Glutamatergic neuron (in vitro differentiated cells): ENCODE data around the gene TJP1. TPM values are rescaled to one million over a fixed set of nuclear protein-coding genes. Genes with fewer than 3 reads are reported as not detected.

Source experiments
- DNase-seq: peaks from one replicate; pipeline ENCODE4 v3.0.0; 2022
- H3K27ac Mint-ChIP-seq: one replicate; pipeline ENCODE4 v1.8.0; 2020; ENCODE audit warnings: mild to moderate bottlenecking, mixed read lengths, inconsistent platforms; ENCODE audit not compliant: unreplicated experiment
- H3K27me3 Mint-ChIP-seq: one replicate; pipeline ENCODE4 v1.8.0; 2020; ENCODE audit warnings: mild to moderate bottlenecking, moderate library complexity, mixed read lengths, inconsistent platforms; ENCODE audit not compliant: unreplicated experiment
- H3K36me3 Mint-ChIP-seq: one replicate; pipeline ENCODE4 v1.8.0; 2020; ENCODE audit warnings: mild to moderate bottlenecking, mixed read lengths, inconsistent platforms; ENCODE audit not compliant: unreplicated experiment
- H3K4me1 Mint-ChIP-seq: one replicate; pipeline ENCODE4 v1.8.0; 2020; ENCODE audit warnings: mild to moderate bottlenecking, low read depth, mixed read lengths, inconsistent platforms; ENCODE audit not compliant: unreplicated experiment
- H3K4me3 Mint-ChIP-seq: one replicate; pipeline ENCODE4 v1.8.0; 2020; ENCODE audit warnings: mild to moderate bottlenecking, mixed read lengths, inconsistent platforms; ENCODE audit not compliant: unreplicated experiment
- H3K9me3 Mint-ChIP-seq: one replicate; pipeline ENCODE4 v1.8.0; 2020; ENCODE audit warnings: mild to moderate bottlenecking, moderate library complexity, mixed read lengths, inconsistent platforms; ENCODE audit not compliant: unreplicated experiment
- total RNA-seq: library from RNA; stranded (reverse); fragmentation: NEBNext Ultra II Directional; extraction: Animal tissue kit (Norgen Biotek cat#: 25700); gene quantifications from one replicate; pipeline ENCODE4 v1.2.1, GENCODE V29; 2021; ENCODE audit not compliant: unreplicated experiment
- TF ChIP-seq, protein P1 (sequence below): fragments of 200-600 bp; sonication (generic); IDR thresholded peaks from one replicate; pipeline ENCODE4 v1.5.0; 2021; ENCODE audit not compliant: partially characterized antibody, unreplicated experiment

Gene TJP1
- total RNA-seq, 1 donor from 2014 or later: 129 TPM

DNA sequence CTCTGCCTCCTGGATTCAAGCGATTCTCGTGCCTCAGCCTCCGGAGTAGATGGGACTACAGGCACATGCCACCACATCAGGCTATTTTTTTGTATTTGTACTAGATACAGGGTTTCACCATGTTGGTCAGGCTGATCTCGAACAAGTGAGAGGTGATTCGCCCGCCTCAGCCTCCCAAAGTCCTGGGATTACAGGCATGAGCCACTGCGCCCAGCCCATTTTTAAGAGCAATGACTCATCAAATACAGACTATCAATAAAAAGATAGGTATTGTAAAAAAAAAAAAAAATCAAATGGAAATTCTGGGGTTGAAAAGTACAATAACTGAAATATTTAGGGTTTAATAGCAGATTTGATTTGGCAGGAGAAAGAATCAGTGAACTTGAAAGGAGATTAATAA lies 129.0 kb downstream of the TJP1 start:
- Mint-ChIP-seq H3K4me3 (no peak overlapping the region), H3K9me3 (peaks cover 12% of the 10 kb centered on the region), H3K4me1 (peaks cover 36% of the 10 kb centered on the region), H3K36me3 (no peaks in the 10 kb centered on the region), H3K27me3 (peaks cover 18% of the 10 kb centered on the region), H3K27ac (peak overlapping the region; percentile 34)
- DNase-seq: no peak
- TF ChIP-seq, protein P1, sequence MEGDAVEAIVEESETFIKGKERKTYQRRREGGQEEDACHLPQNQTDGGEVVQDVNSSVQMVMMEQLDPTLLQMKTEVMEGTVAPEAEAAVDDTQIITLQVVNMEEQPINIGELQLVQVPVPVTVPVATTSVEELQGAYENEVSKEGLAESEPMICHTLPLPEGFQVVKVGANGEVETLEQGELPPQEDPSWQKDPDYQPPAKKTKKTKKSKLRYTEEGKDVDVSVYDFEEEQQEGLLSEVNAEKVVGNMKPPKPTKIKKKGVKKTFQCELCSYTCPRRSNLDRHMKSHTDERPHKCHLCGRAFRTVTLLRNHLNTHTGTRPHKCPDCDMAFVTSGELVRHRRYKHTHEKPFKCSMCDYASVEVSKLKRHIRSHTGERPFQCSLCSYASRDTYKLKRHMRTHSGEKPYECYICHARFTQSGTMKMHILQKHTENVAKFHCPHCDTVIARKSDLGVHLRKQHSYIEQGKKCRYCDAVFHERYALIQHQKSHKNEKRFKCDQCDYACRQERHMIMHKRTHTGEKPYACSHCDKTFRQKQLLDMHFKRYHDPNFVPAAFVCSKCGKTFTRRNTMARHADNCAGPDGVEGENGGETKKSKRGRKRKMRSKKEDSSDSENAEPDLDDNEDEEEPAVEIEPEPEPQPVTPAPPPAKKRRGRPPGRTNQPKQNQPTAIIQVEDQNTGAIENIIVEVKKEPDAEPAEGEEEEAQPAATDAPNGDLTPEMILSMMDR: no peak

DNA sequence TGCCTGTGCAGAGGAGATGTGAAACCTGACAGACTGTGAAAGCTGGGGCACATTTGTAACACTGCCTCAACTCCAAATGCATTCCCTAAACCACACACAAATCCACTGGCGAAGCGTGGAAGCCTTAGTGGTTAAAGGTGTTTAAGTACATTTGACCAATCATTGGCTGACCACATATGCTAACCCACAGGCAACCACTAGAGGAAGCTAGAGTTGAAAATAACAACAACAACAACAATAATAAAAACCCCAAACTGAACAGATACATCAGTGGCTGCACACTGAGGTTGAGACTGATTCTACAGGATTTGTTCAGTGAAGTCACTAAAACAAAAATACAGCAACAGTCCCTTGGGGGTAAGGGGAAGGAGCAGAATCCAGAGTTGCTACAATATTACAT lies 129.7 kb downstream of the TJP1 start:
- H3K4me1 Mint-ChIP-seq: peaks cover 33% of the 10 kb centered on the region
- TF ChIP-seq, protein P1: no peak
- H3K27me3 Mint-ChIP-seq: peaks cover 18% of the 10 kb centered on the region
- H3K9me3 Mint-ChIP-seq: peaks cover 9% of the 10 kb centered on the region
- H3K4me3 Mint-ChIP-seq: no peak overlapping the region
- no peak for DNase-seq
- peak overlapping the region; percentile 53 for H3K27ac Mint-ChIP-seq
- no peaks in the 10 kb centered on the region for H3K36me3 Mint-ChIP-seq

DNA sequence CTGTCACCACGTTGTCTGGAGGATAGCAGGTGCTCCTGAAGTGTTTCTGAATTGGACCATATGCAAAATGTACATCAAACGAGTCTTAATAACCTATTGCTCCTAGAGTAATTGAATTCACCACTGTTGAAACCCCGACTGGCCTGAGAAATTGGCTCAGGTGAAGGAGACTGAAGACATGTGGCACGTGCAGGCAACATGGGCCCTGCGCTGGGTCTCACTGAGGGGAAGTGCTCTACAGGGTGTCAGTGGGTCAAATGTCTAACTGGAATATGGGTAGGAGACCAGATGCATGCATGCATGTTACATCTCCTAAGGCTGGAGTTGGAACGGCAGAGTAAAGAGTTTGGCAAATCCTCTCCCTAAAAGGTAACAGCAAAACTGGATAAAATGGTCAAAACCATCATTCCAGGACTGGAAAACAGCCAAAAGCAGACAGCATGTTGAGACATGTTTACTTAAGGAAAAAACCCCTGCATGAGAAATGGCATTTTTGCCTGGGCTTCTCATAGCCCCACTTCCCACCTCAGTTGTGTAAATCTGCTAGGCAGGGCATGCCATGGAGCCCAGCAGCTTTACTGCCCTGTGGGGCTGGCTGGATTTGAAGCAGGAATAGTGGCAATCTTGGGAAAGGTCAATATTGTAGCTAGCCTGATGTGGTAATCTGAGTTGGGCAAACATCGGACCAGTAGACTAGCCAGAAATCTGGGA lies 131.3 kb downstream of the TJP1 start:
- Mint-ChIP-seq H3K4me3 (no peak overlapping the region), H3K27ac (peak overlapping the region; percentile 16), H3K27me3 (peaks cover 18% of the 10 kb centered on the region), H3K4me1 (peaks cover 33% of the 10 kb centered on the region), H3K36me3 (no peaks in the 10 kb centered on the region), H3K9me3 (peaks cover 20% of the 10 kb centered on the region)
- DNase-seq: no peak
- TF ChIP-seq, protein P1: no peak

DNA sequence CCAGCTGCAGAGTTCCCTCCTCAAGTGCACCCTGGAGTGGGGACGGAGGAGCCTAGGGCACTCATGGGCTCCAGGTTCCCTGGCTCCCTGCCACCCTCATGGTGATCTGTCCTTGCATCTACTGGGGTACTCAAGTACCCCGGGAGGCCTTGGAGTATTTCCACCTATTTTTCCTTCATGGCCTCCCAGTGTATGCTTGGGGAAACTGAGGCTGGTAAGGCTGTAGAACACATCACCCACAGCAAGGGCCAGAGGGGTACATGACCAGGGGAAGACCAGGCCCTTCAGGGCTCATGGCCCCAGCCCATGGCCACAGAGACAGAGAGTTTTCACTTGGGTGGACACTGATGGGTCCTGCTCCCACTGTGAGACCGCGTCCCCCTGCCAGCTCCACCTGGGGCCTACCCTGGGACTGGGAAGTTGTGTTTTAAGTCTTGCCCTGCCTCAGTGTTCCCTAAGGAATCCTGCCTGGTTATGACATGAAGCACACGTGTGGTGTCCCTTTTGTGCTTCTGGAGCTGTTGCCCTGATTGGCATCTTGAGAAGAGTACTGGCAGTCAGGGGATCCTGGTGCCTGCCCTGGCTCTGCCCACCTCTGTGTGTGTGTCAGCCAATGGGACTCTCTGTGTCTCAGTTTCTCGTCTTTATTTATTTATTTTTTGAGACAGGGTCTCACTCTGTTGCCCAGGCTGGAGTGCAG lies 132.8 kb downstream of the TJP1 start:
- Mint-ChIP-seq H3K4me3 (no peak overlapping the region), H3K9me3 (peaks cover 26% of the 10 kb centered on the region), H3K27ac (peak overlapping the region; percentile 95), H3K27me3 (peaks cover 23% of the 10 kb centered on the region), H3K36me3 (peaks cover 4% of the 10 kb centered on the region), H3K4me1 (peaks cover 31% of the 10 kb centered on the region)
- TF ChIP-seq, protein P1: no peak
- DNase-seq: no peak
